Forelimb muscle (tissue), 1 donor: Measurements from ENCODE around the gene EPHA3. TPM values are rescaled to one million over a fixed set of nuclear protein-coding genes. Genes with fewer than 3 reads are reported as not detected.
"Not testable (repeated sequence)": the region's sequence is repeated elsewhere in the genome, so short reads cannot be mapped to it uniquely, and the experiment has no call there.

Experiments
- DNase-seq: peaks from one replicate; pipeline ENCODE4 v3.0.0-alpha.2; 2013; ENCODE audit warnings: low read depth
- polyA plus RNA-seq: library from polyadenylated mRNA; unstranded; fragments of 120-200 nt; gene quantifications from one replicate; pipeline ENCODE4 v1.2.1, GENCODE V29; 2013; ENCODE audit not compliant: insufficient read length

Gene EPHA3
- polyA plus RNA-seq, 1 donor = 13.8 TPM

DNA sequence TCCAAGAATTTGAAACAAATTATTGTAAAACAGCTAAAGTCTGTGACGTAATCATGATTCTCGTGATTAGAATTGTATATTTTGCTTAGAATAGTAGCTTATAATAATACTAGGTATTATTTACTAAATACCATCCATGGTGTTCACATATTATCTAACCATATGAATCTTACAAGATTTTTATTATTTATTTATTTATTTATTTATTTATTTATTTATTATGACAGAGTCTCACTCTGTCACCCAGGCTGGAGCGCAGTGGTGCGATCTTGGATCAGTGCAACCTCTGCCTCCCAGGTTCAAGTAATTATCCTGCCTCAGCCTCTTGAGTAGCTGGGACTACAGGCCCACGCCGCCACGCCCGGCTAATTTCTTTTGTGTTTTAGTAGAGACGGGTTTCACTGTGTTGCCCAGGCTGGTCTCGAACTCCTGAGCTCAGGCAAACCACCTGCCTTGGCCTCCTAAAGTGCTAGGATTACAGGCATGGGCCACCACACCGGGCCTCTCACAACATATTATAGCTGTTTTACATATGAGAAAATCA lies 173.5 kb downstream of the EPHA3 start:
- no peak for DNase-seq

DNA sequence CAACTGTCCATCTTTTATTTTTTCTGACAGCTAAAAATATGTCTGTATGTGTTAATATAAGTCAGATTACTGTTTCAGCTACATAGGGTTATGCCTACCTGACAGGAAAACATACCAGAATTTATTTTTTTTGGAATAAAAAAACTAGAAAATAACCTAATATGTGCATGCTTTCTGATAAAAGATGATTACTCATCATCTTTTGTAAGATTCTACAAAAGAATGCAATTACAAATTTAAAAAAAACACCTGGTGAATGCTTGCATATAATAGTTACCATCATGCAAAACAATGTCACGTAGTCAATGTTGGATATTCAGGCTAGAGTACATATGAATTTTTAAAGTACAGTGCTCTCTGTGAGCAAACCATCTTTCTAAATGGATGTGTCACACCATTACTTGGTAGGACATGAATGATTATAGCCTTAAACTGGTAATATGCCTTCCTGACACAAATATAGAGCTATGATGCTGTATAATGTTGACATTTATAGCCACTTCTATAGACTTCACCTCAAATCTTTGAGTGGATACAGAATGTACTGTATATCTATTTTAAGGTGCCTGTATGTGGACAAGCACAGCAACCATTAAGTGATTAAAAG lies 180.6 kb downstream of the EPHA3 start:
- no peak for DNase-seq

DNA sequence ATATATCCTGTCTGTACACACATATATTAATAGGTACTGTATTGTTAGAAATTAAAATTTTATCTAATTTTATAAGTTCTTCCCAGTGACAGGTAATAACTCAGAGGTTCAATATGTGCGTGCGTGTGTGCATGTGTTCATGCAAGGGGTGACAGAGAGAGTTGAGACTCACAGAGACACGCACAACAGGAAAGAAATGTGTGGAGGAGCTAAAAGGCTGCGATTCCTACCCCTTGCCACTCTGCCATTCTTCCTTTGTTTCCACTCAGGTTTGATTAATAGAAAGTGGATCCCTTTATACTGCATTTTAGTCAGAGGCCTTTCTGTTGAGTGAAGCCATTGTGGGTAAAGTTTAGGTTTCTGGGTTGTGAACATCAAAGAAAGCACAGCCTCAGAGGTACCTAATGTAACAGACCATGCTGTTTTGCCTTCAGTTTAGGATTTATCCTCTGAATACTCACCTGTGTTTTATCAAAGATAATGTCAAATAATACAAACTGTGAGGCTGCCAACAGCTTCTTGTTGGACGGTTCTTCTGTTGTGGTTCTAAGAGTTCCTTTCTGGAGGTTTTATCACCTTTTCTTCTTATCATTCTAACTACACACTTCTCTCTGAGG lies 182.3 kb downstream of the EPHA3 start:
- no peak for DNase-seq

DNA sequence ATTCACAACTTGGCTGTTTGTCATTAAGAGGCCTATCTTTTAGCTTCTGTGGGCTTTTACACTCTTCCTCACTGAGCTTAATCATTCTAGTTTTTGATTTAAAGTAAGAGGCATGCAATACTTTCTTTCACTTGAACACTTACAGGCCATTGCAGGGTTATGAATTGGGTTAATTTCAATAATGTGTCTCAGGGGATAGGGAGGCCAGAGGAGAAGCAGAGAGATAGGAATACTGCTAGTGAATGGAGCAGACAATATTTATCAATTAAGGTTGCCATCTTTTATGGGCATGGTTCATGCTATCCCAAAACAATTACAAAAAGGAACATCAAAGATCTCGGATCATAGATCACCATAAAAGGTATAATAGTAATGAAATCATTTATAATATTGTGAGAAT lies 189.8 kb downstream of the EPHA3 start:
- no peak for DNase-seq

DNA sequence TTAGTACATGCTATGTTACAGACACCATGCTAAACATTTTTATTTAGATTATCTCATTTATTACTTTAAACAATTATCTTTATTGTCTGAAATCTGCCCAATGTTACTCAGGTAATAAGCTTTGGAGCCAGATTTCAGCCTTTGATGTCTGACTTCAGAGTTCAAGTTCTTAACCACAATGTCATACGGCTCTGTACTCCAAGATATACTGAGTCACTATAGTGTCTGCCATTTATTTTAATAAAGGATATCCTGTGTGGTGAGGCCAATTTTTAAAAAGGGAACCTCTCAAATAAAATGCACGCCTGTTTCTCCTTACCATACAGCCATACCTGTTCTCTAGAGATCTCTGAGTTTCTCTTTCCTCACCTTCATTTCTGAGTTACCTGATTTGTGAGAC lies 193.1 kb downstream of the EPHA3 start:
- no peak for DNase-seq

DNA sequence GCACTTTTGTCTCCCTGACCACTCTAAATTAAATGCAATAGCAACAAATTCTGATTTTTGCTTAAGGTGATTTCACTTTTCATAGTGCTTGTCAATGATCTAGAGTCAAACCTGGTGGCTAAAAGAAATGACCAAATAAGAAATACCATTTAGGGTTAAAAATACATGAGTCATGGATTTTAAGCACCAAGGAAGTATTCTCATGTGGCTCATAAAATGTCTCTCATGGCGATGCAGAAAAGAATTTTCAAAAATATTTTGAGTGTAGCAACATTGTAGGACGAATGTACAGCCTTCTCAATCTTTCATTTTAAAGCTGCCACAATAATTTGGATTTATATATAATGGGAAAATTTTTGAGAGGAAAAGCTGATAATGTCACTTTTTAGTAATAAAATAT lies 193.6 kb downstream of the EPHA3 start:
- DNase-seq = no peak

DNA sequence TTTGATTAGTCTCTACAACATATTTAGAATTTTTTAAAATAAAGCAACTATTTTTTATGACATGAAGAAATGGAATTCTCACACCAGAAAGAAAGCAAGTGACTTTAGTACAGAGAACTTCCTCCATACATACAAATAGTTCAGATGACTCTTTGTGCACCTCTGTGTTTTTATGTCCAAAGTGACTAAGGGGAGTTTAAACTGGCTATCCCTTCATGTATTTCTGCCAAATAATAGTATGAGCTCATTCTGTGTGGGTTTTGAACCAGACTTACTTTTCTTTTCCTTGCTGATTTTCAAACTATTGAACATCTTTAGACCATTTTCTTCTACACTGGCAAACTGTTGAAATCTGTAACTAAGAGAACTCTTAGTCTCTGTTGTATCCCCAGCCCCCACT lies 196.3 kb downstream of the EPHA3 start:
- DNase-seq = no peak

DNA sequence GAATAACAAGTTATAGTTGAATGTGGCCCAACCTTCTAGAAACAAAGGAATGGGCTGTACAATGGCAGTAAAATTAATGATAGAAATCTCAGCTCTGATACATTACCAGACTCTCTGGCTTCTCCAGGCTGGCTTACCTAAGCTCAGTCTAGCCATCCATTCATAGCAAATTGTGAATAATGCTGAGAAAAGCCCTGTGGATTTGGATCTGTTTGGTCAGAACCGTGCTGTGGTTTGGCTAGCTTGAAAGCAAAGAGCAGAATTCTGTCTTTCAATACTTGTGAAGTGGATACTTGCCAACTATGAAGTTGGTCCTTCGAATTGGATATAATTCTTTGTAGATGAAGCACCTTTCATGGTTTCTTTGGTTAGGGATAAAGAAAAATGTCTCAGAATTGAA lies 199.1 kb downstream of the EPHA3 start:
- DNase-seq = no peak

DNA sequence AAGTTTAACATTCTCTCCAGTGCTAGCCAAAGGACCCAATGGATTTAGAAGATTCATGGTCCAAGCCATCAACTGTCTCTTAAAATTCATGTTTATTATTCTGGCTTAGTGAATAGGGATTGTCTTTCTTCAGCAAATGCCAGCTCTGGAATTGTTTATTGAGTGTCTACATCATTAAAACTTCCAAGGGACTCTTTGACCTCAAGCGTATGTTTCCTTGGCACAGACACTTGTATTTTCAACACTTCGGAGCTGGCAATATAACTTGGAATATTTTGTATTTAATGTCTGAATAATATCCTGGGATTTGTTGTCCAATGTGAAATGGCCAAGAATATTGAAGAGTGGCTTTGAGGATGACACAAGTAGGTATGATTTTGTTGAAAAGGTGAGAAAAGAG lies 204.2 kb downstream of the EPHA3 start:
- DNase-seq = no peak

DNA sequence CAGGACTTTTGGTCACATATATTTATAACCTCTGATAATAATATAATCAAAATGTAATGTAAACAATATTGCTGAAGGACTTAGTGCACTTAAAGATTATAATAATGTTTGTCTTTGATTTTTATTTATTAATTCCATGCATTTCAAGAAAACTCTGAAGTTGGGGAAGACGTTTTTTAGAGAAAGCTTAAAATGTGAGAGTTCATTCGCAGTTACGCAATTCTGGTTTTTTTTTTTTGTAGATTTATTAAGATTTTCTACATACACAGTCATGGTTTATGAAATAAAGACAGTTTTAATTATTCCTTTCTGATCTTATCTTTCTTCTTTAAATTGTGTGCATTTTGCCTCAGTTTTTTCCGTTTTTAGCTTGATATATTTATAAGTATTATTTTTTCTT lies 204.7 kb downstream of the EPHA3 start:
- no peak for DNase-seq

DNA sequence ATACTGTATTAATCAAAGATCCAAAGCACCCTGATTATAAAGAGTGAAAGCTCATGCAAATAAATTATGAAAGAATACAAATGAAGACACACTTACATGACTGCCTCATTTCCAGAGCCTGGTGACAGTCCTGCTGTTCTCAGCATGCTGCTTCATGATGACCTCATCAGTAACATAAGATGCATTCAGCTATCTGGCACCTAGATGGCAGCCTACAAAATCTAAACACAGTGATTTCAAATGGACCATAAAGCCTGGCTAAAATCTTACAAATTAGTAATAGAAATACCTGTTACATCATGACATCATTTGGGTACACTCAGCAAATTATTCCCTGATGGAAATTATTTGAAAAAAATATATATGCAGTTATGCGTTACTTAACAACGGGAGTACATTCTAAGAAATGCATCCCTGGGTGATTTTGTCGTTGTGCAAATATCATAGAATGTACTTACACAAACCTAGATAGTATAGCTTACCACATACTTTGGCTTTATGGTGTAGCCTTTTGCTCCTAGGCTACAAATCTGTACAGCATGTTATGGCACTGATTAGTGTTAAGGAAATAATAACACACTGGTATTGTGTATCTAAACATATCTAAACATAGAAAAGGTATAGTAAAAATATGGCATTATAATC lies 207.2 kb downstream of the EPHA3 start:
- no peak for DNase-seq

DNA sequence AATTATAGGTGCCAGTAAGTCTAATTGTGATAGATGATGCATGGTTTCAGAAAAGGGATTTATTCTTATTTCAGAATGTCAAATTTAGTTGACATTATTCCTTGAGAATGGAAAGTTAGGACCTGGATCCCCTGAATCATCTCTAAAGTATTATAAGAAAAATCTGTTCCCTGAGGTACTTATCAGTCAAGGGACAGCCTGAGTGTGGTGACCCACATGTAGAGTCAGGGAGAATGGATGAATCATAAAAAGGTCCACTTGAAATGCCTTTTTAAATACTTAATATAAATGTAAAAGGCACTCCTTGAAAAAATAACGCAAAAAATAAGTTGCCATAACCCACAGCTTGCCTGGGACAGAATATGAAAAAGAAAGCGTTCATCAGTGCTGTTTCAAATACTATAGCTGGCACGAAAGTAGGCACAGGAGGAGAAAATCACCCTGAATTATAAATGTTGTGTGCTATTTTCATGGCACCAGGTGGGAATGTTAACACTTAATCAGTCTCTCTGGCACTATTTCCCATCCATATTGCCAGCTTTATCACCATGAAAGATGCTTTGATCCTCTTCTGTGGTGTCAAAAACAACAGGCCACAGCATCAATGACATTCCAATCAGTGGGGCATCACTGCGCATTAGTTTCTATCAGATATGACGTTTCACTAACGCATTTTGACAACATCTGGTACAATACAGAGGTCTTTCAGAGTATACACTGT lies 208.5 kb downstream of the EPHA3 start:
- no peak for DNase-seq

DNA sequence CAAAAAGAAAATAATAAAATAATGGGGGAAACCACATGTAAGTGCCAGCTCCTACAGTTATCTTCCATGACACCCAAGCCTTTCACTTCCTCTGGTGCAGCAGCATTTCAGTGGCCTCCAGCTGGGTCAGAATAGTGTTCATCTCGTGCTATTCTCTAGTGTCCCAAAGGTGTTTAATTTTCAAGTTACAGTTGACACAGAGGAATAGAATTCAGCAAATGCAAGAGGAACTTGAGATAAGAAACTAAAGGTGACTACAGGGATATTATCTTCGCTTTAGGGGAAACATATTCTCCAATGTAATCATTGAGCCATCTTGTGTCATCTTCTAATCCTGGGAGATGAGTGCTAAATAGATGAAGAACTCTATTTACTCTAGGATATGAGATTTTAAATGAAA lies 212.8 kb downstream of the EPHA3 start:
- no peak for DNase-seq

DNA sequence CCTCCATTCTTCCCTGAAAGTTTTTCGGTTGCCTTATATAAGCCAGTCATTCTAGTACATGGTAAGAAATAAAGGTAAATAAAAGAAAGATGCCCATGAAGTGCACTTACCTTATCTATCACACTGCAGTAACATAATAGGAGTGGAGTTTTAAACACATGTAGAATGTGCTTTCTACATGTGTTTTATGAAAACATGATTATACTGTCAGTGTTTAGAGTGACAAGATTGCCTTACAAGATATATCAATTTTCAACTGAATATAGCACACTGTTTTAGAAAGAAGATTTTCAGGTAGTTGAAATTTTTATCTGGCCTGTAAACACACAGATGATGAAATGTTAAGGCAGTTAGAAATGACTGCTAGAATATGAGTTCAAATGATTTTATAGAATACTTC lies 219.6 kb downstream of the EPHA3 start:
- DNase-seq = no peak

DNA sequence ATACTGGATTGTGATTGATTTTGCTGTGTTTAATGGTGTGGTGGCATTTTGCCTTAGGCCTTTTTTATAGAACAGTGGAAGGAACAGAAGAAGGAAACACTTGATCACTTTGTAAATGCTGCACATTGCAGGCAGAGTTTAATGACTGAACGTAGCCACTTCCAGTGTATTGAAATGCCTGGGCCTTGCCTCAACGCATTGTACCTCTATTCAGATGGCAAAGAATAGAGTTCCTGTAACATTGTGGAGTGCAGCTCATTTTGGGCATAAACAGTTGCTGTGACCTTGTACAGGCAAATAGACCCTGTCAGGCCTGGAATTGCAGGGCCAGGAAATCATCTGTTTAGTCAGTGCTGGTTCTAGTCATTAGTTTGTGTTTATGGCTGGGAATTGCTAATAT lies 225.0 kb downstream of the EPHA3 start:
- no peak for DNase-seq

DNA sequence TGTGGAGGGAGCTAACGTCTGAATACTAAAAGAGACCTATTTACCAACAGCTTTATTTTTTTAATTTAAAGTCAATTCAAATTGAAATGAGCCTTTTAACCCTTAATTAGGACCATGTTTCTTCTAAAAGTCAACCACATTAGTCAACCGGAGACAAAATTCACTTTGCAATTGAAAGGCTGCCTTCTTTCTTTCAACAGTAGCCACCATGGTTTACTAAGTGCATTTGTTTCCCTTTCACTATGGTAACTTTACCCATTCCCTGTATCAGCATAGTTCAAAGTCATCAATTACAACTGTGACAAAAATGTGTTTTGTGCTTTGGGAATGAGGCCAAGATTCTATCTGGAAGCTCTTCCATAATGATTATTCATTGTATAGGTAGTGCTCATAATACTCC lies 225.4 kb downstream of the EPHA3 start:
- no peak for DNase-seq

DNA sequence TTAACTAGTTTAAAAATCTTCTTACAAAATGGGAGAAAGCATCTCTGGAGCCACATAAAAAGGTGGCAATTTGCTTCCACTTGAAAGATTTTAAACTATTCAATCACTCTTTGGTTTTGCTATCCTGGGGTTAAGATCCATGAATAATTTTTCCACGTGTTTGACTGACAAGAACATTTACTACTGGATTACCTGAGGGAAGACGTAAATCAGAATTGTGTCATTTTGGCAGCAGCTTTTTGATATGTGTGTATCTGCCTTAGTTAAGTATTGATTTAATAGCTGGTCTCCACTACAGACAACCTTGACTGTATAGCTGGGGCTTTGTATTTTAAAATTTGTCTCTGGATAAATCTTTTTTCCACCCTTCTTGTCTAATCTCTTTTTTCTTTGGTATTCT lies 228.3 kb downstream of the EPHA3 start:
- DNase-seq = no peak

DNA sequence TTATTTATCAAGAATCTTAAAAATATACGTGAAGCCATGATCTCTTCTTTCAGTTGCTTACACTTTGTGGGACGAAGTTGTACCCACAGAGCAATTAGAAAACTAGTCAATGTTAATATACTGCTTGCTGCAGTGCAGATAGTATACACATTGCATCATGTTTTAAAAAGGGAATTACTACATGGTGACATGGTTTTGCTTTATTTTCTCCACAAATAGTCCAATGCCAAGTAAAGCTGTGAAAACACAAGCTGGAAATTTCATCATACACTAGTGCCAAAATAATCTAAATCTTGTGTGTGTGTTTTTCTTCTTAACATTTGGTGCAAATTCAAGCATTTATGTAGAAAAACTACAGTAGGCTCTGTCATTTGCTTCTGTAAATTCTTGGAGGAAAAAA lies 233.0 kb downstream of the EPHA3 start:
- DNase-seq = peak; percentile 14

DNA sequence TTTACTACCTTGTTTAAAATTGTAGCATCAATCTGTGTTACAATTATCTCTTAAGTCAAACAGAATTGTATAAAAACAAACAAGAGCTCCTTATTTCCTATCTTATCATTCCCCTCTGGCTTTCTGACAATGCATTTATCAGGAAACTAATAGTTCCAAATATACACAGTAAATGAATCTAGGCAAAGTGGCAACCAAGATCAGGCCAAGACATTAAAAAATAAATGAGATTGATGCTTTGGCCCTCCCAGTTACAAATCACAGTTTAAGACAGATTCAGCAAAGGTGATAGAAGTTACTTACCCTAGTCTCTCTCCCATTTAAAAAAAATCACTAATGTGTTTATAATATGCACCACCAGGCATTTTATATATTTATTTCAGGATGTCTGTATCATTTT lies 236.7 kb downstream of the EPHA3 start:
- DNase-seq = no peak

DNA sequence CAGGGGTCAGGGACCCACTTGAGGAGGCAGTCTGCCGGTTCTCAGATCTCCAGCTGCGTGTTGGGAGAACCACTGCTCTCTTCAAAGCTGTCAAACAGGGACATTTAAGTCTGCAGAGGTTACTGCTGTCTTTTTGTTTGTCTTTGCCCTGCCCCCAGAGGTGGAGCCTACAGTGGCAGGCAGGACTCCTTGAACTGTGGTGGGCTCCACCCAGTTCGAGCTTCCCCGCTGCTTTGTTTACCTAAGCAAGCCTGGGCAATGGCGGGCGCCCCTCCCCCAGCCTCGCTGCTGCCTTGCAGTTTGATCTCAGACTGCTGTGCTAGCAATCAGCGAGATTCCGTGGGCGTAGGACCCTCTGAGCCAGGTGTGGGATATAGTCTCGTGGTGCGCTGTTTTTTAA lies 243.5 kb downstream of the EPHA3 start:
- not testable (repeated sequence) for DNase-seq

DNA sequence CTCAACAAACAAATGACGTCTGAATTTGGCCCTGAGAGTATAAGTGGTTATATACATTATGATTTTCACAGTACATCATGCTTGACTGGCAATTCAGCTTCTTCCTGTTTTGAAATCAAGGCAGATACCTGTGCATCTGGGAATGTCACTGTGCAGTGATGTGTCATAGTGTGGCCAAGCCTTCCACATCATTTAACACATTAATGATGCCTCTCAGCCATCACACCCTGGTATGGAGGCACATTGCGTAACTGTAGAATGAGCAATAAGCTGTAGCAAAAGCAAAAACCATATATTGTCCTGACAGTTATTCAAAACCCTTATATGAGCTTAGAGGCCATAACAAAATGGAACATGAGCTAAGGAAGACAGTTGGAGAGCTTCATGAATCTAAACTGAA lies 246.0 kb downstream of the EPHA3 start:
- no peak for DNase-seq

DNA sequence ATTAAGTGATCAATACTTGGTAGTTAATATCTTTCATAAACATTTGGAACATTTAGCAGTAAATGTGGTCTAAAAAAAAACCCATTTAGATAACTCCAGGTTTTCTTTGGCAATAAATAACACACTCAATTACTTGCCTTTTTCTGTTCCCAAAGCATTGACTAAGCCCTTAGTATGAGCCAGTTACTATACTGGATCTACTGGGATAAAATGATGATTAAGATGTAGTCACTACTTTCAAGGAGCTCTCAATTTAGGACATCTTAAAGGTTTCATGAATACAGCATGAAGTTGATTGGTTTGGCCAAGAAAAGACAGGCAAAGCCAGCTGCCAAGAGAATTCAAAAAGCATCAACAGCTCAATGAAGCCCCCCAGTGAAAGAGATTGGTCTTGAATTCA lies 250.9 kb downstream of the EPHA3 start:
- DNase-seq = no peak

DNA sequence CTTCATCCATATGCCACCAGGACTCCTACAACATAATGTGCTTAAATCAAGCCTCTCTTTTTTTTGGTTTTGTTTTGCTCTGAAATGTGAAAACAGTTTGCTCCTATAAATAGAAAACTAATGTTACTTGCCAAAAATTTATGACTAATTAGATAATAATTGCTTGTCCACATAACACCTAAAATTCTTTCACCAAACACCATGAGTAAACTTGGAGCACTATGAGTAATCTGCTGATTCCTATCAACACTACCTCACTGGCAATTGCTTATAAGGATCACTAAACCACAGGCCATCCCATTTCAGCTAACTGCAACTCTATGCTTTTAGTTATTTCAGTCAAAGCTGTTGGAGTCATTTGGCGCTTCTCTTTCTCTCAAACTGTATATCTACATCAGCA lies 252.7 kb downstream of the EPHA3 start:
- DNase-seq = no peak
